IMR-90 (cell line): ENCODE data around the gene PLB1. TPM values are rescaled to one million over a fixed set of nuclear protein-coding genes. Genes with fewer than 3 reads are reported as not detected.
A peak's percentile ranks its signal among the peaks of the same experiment; 100 is the strongest.

Source experiments
- ATAC-seq: fragments of 200-7000 bp; cut with Tn5 transposase; 2 replicates; pipeline ENCODE4 v1.9.1; 2020; ENCODE audit warnings: low read depth, mild to moderate bottlenecking, moderate library complexity
- BruUV-seq: library from RNA; stranded (reverse); fragments of 400-500 nt; replicated peaks from 2 replicates; lab custom pipeline; 2021; lab: Mats Ljungman, UMichigan
- CTCF ChIA-PET: fragments of 300-600 bp; formaldehyde crosslinking; extraction: SDS; loops from one replicate; lab custom pipeline; 2021; ENCODE audit warnings: antibody characterized with exemption; lab: Yijun Ruan, JAX
- POLR2A ChIA-PET: fragments of 300-600 bp; sonication (Branson Sonifier 250); formaldehyde crosslinking; loops from one replicate; lab custom pipeline; 2022; ENCODE audit warnings: antibody characterized with exemption; ENCODE audit not compliant: unreplicated experiment; lab: Charles Lee
- DNase-seq: peaks from one replicate; pipeline ENCODE4 v3.0.0; 2013
- H2AFZ ChIP-seq: replicated peaks from 2 replicates; pipeline ENCODE3; 2013; ENCODE audit warnings: low read length, mild to moderate bottlenecking; ENCODE audit not compliant: poor library complexity
- H2AK5ac ChIP-seq: 2 replicates; pipeline ENCODE4 v1.6.1; 2013; ENCODE audit warnings: low read depth, low read length, inconsistent platforms
- H2AK9ac ChIP-seq: replicated peaks from 2 replicates; pipeline ENCODE3; 2013; ENCODE audit warnings: mild to moderate bottlenecking, low read depth, low read length, moderate library complexity; ENCODE audit not compliant: poor library complexity
- H2BK120ac ChIP-seq: 2 replicates; pipeline ENCODE4 v1.6.1; 2013; ENCODE audit warnings: low read depth, low read length, inconsistent platforms
- H2BK15ac ChIP-seq: 3 replicates; pipeline ENCODE4 v1.6.1; 2013; ENCODE audit warnings: low read depth, low read length, inconsistent platforms
- H2BK20ac ChIP-seq: 2 replicates; pipeline ENCODE4 v1.6.1; 2013; ENCODE audit warnings: low read depth, mild to moderate bottlenecking, inconsistent platforms, low read length, moderate library complexity
- H2BK5ac ChIP-seq: 2 replicates; pipeline ENCODE4 v1.6.1; 2013; ENCODE audit warnings: mild to moderate bottlenecking, low read depth, low read length, inconsistent platforms; ENCODE audit not compliant: poor library complexity, severe bottlenecking
- H3K14ac ChIP-seq: replicated peaks from 2 replicates; pipeline ENCODE4 v1.6.1; 2013; ENCODE audit warnings: low read depth, low read length, inconsistent platforms
- H3K18ac ChIP-seq: 2 replicates; pipeline ENCODE4 v1.6.1; 2013; ENCODE audit warnings: low read depth, low read length, control low read depth
- H3K23ac ChIP-seq: 2 replicates; pipeline ENCODE4 v1.6.1; 2013; ENCODE audit warnings: low read depth, low read length, inconsistent platforms
- H3K27ac ChIP-seq: 2 replicates; pipeline ENCODE4 v1.5.1; 2013; ENCODE audit warnings: mild to moderate bottlenecking, control low read depth, low read length; ENCODE audit not compliant: insufficient read depth
- H3K27me3 ChIP-seq: 2 replicates; pipeline ENCODE4 v1.6.1; 2013; ENCODE audit warnings: low read length; ENCODE audit not compliant: control insufficient read depth, insufficient read depth
- H3K36me3 ChIP-seq: 2 replicates; pipeline ENCODE4 v1.6.1; 2013; ENCODE audit warnings: low read length, mixed read lengths; ENCODE audit not compliant: control insufficient read depth, insufficient read depth
- H3K4ac ChIP-seq: 2 replicates; pipeline ENCODE4 v1.6.1; 2013; ENCODE audit warnings: low read depth, low read length, inconsistent platforms
- H3K4me1 ChIP-seq: 2 replicates; pipeline ENCODE4 v1.6.1; 2013; ENCODE audit warnings: low read length, mixed read lengths; ENCODE audit not compliant: control insufficient read depth, insufficient read depth
- H3K4me2 ChIP-seq: 2 replicates; pipeline ENCODE4 v1.6.1; 2013; ENCODE audit warnings: low read depth, mild to moderate bottlenecking, control low read depth, low read length, moderate library complexity
- H3K4me3 ChIP-seq: 2 replicates; pipeline ENCODE4 v1.5.1; 2013; ENCODE audit warnings: low read depth, mild to moderate bottlenecking, control low read depth, low read length, moderate library complexity; ENCODE audit not compliant: insufficient read depth
- H3K56ac ChIP-seq: 2 replicates; pipeline ENCODE4 v1.6.1; 2013; ENCODE audit warnings: low read length, inconsistent platforms; ENCODE audit not compliant: insufficient read depth; ENCODE audit errors: extremely low read depth
- H3K79me1 ChIP-seq, 2 experiments: 2 replicates each; pipeline ENCODE4 v1.6.1; 2013; ENCODE audit warnings: low read length in 2 of 2, inconsistent platforms in 1 of 2, low read depth in 1 of 2
- H3K9ac ChIP-seq: 2 replicates; pipeline ENCODE4 v1.6.1; 2013; ENCODE audit warnings: low read depth, low read length, control low read depth
- H3K9me1 ChIP-seq: 2 replicates; pipeline ENCODE4 v1.6.1; 2013; ENCODE audit warnings: low read length, inconsistent platforms; ENCODE audit not compliant: insufficient read depth
- H3K9me3 ChIP-seq: 2 replicates; pipeline ENCODE4 v1.6.1; 2013; ENCODE audit warnings: low read length; ENCODE audit not compliant: control insufficient read depth, insufficient read depth
- H4K20me1 ChIP-seq: 2 replicates; pipeline ENCODE4 v1.6.1; 2013; ENCODE audit warnings: low read length, inconsistent platforms; ENCODE audit not compliant: insufficient read depth
- H4K5ac ChIP-seq: 2 replicates; pipeline ENCODE4 v1.6.1; 2013; ENCODE audit warnings: mild to moderate bottlenecking, low read depth, low read length, control low read depth
- H4K8ac ChIP-seq, 2 experiments: 2 replicates each; pipeline ENCODE4 v1.6.1; 2013; ENCODE audit warnings: low read depth in 2 of 2, low read length in 2 of 2, control low read depth in 1 of 2, inconsistent platforms in 1 of 2
- H4K91ac ChIP-seq: 2 replicates; pipeline ENCODE4 v1.6.1; 2013; ENCODE audit warnings: low read depth, low read length, inconsistent platforms; ENCODE audit not compliant: insufficient read depth
- BHLHE40 ChIP-seq: fragments of 150-350 bp; IDR thresholded peaks from 2 replicates; pipeline ENCODE4 v1.6.1; 2016; ENCODE audit warnings: mild to moderate bottlenecking, low read depth, low read length
- CEBPB ChIP-seq: IDR thresholded peaks from 2 replicates; pipeline ENCODE4 v1.6.1; 2012; ENCODE audit warnings: low read depth, low read length, improper control_type of control experiment
- CTCF ChIP-seq: conservative IDR thresholded peaks from 2 replicates; pipeline ENCODE4 v1.5.1; 2012; ENCODE audit warnings: mild to moderate bottlenecking, low read depth, low read length, improper control_type of control experiment
- ELK1 ChIP-seq: fragments of 150-350 bp; IDR thresholded peaks from 2 replicates; pipeline ENCODE4 v1.6.1; 2016; ENCODE audit warnings: low read depth, mild to moderate bottlenecking, low read length, moderate library complexity, borderline replicate concordance
- FOS ChIP-seq: fragments of 150-350 bp; IDR thresholded peaks from 2 replicates; pipeline ENCODE4 v1.6.1; 2016; ENCODE audit warnings: low read depth, low read length
- MAFK ChIP-seq: IDR thresholded peaks from 2 replicates; pipeline ENCODE4 v1.6.1; 2012; ENCODE audit warnings: low read depth, low read length, improper control_type of control experiment
- MAZ ChIP-seq: IDR thresholded peaks from 2 replicates; pipeline ENCODE4 v1.6.1; 2012; ENCODE audit warnings: low read depth, mild to moderate bottlenecking, low read length, improper control_type of control experiment, moderate library complexity, borderline replicate concordance
- NFE2L2 ChIP-seq: fragments of 150-350 bp; IDR thresholded peaks from 2 replicates; pipeline ENCODE4 v1.6.1; 2016; ENCODE audit warnings: low read depth, mild to moderate bottlenecking, low read length
- POLR2A ChIP-seq: IDR thresholded peaks from 2 replicates; pipeline ENCODE4 v1.6.1; 2012; ENCODE audit warnings: mild to moderate bottlenecking, low read depth, low read length
- RAD21 ChIP-seq: IDR thresholded peaks from 2 replicates; pipeline ENCODE4 v1.6.1; 2012; ENCODE audit warnings: low read length, improper control_type of control experiment
- RCOR1 ChIP-seq: IDR thresholded peaks from 2 replicates; pipeline ENCODE4 v1.6.1; 2012; ENCODE audit warnings: mild to moderate bottlenecking, low read length, improper control_type of control experiment; ENCODE audit not compliant: insufficient replicate concordance
- RFX5 ChIP-seq: IDR thresholded peaks from 2 replicates; pipeline ENCODE4 v1.8.0; 2012; ENCODE audit warnings: low read depth, mild to moderate bottlenecking, low read length, moderate library complexity
- SMC3 ChIP-seq: fragments of 150-350 bp; IDR thresholded peaks from 2 replicates; pipeline ENCODE4 v1.6.1; 2016; ENCODE audit warnings: low read depth, mild to moderate bottlenecking, antibody characterized with exemption, low read length, moderate library complexity
- WGBS, 2 experiments: methylation state at CpG; one replicate each; pipeline versions ENCODE4 v1.1.5 to v1.1.7; 2013; ENCODE audit warnings: missing lambda C conversion rate in 2 of 2; ENCODE audit not compliant: insufficient read length in 1 of 2; ENCODE audit errors: extremely low coverage in 2 of 2; 5-methylcytosine and 5-hydroxymethylcytosine counted together
- dilution Hi-C: fragments of 300-500 bp; cut with HindIII; formaldehyde crosslinking; loops from one replicate; pipeline ENCODE4 v1.14.3; 2018; ENCODE audit warnings: low sequenced_read_pairs; ENCODE audit not compliant: unreplicated experiment
- in situ Hi-C: fragments of 300-500 bp; cut with MboI; formaldehyde crosslinking; loops from 3 replicates; pipeline ENCODE4 v1.14.3; 2019; ENCODE audit warnings: low sequenced_read_pairs, inconsistent platforms, mixed read lengths
- intact Hi-C: fragments of 100-400 bp; cut with micrococcal nuclease; formaldehyde crosslinking; loops from 2 replicates; pipeline ENCODE4 v1.10.0; 2022
- polyA plus RNA-seq, 3 experiments: library from polyadenylated mRNA; depleted of rRNA; stranded (reverse); fragments of >200 nt; gene quantifications; 2 replicates each; pipeline ENCODE4 v1.2.3, GENCODE V29; 2012; ENCODE audit warnings: low replicate concordance in 1 of 3
- total RNA-seq: library from RNA; depleted of rRNA; stranded (reverse); fragments of >200 nt; gene quantifications from 2 replicates; pipeline ENCODE4 v1.2.3, GENCODE V29; 2012

The PLB1 gene
- total and polyA plus RNA-seq, 2 of the 4 experiments (the other 2 are of a cell fraction) = 0.74 to 0.90 TPM

GRCh38 chr2:28615706-28616105 is 119.8 kb downstream of the PLB1 start:
- CTCF ChIA-PET = no interaction called here
- no peak for ATAC-seq
- Histone ChIP-seq H3K9me1 (peaks cover 14% of the 10 kb centered on the region), H3K9me3 (no peaks in the 10 kb centered on the region), H3K36me3 (no peaks in the 10 kb centered on the region), H2AFZ (no peak overlapping the region), H3K4ac (0 out of 2 replicates have a peak overlapping the region, but pooled peaks have one; percentile 9), H2AK9ac (no peak overlapping the region), H2BK5ac (no peak overlapping the region), H3K14ac (no peak overlapping the region), H4K8ac (no peak overlapping the region), H2BK15ac (no peak overlapping the region), H3K27me3 (no peaks in the 10 kb centered on the region), H3K4me2 (no peak overlapping the region), H3K56ac (no peak overlapping the region), H2BK20ac (0 out of 2 replicates have a peak overlapping the region, but pooled peaks have one; percentile 22), H4K20me1 (no peaks in the 10 kb centered on the region), H3K4me1 (peaks cover 14% of the 10 kb centered on the region), H2BK120ac (no peak overlapping the region), H4K91ac (no peak overlapping the region), H3K18ac (no peak overlapping the region), H2AK5ac (no peak overlapping the region), H3K9ac (no peak overlapping the region), H3K27ac (no peak overlapping the region), H3K23ac (no peak overlapping the region), H4K5ac (no peak overlapping the region), H3K4me3 (no peak overlapping the region), H3K79me1 (peaks cover 0 to 5% of the 10 kb centered on the region in 2 experiments; a peak in 1 of 4 replicates)
- intact Hi-C loops (no loop called here), in situ Hi-C loops (no loop called here), dilution Hi-C loops (no loop called here)
- no peak for TF ChIP-seq RCOR1
- no peak for TF ChIP-seq CEBPB
- TF ChIP-seq POLR2A = no peak
- TF ChIP-seq SMC3 = no peak
- no peak for TF ChIP-seq NFE2L2
- TF ChIP-seq FOS = no peak
- no peak for TF ChIP-seq CTCF
- no peak for TF ChIP-seq BHLHE40
- TF ChIP-seq ELK1 = no peak
- TF ChIP-seq MAZ = no peak
- TF ChIP-seq RFX5 = no peak
- TF ChIP-seq MAFK = no peak
- TF ChIP-seq RAD21 = no peak
- BruUV-seq = no TSS peak
- no CpG with 5 or more reads among the region's 6 CpGs for WGBS, 2 experiments
- DNase-seq = no peak
- POLR2A ChIA-PET = no interaction called here
